ENCODE measurements around the gene TBX1.

The TBX1 gene

DNA sequence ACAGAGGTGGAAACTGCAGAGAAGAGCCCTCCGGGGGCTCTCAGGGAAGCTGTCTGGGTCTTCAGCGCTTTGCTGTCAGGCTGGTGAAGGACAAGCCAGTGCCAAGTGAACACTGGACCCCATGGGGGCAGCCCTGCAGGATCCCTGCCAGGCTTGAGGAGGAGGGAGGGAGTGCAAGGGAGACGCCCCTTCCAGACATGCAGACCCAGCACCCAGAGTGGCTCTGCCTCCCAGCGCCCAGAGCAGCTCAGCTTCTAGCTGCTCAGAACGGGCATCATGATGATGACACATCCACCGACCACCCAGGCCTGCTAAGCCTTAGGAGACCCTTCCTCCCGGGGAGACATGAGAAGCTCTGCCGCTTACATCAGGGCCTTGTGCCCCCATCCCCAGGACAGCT, 39.7 kb downstream of the TBX1 start:
- DNase-seq (ENCODE audit: low read depth), result no peak
- TF ChIP-seq, protein P1, sequence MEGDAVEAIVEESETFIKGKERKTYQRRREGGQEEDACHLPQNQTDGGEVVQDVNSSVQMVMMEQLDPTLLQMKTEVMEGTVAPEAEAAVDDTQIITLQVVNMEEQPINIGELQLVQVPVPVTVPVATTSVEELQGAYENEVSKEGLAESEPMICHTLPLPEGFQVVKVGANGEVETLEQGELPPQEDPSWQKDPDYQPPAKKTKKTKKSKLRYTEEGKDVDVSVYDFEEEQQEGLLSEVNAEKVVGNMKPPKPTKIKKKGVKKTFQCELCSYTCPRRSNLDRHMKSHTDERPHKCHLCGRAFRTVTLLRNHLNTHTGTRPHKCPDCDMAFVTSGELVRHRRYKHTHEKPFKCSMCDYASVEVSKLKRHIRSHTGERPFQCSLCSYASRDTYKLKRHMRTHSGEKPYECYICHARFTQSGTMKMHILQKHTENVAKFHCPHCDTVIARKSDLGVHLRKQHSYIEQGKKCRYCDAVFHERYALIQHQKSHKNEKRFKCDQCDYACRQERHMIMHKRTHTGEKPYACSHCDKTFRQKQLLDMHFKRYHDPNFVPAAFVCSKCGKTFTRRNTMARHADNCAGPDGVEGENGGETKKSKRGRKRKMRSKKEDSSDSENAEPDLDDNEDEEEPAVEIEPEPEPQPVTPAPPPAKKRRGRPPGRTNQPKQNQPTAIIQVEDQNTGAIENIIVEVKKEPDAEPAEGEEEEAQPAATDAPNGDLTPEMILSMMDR (IDR thresholded peaks at IDR 0.05; ENCODE audit: low read depth, low read length, missing control alignments), result no peak
- in situ Hi-C loops (cut with HindIII; ENCODE audit: low sequenced_read_pairs), result no loop called here
- no peak overlapping the region for H3K4me3 ChIP-seq (ENCODE audit: low read depth, low read length)

DNA sequence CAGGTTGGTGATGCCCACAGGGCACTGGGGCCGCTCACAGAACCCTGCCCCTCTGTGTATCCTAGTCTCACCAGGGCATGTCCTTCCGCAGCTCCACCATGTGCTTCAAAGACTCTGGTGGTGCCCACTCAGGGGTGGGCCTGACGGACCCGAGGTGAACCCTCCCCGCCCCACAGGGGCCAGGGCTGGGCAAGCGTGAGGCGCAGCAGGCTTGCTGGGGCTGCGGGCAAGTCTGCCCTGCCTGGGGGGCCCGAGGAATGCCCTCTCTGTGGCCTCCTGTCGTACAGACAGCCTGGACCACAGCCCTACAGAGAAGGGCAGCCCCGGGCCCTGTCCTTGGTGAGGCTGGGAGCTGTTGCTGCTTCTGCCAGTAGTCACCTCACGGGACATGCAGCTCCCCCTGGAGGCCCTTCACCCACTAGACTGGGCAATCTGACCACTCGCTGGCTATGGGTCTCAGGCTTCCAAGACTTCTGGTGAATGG, 40.2 kb downstream of the TBX1 start:
- TF ChIP-seq, protein P1 (IDR thresholded peaks at IDR 0.05; ENCODE audit: low read depth, low read length, missing control alignments), result peak; percentile 56
- in situ Hi-C loops (cut with HindIII; ENCODE audit: low sequenced_read_pairs), result no loop called here
- no peak for DNase-seq (ENCODE audit: low read depth)
- no peak overlapping the region for H3K4me3 ChIP-seq (ENCODE audit: low read depth, low read length)

DNA sequence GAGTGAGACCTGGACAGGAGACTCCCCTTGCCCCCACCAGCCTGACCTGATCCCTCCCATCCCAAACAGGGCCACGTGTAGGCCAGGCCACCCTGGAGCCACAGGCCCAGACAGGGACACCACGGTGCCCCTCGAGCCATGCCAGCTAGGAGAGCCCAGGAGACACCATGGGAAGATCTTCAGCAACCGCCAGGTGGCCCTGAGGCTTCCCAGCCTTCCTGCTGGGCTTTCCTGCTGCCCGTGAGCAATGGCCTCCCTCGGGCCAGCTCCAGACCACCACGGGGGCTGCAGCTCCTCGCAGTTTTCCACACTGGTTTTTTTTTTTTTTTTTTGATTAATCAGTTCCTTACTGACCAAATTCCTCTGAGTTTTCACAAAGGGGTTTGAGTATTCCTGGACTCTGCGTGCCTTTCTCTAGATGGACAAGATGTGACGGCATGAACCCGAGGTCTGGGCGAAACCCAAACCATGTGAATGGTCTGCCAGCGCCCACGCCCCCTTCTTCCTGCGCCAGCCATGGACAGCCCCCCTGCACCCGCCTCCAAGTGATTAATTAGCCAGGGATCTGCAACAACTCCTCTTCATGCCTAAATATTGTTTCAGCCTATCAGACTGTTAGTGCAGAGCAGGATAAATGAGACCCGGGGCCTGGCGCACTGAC, 40.9 kb downstream of the TBX1 start:
- in situ Hi-C loops (cut with HindIII; ENCODE audit: low sequenced_read_pairs), result no loop called here
- TF ChIP-seq, protein P1 (IDR thresholded peaks at IDR 0.05; ENCODE audit: low read depth, low read length, missing control alignments), result no peak
- DNase-seq (ENCODE audit: low read depth), result peak; percentile 28

DNA sequence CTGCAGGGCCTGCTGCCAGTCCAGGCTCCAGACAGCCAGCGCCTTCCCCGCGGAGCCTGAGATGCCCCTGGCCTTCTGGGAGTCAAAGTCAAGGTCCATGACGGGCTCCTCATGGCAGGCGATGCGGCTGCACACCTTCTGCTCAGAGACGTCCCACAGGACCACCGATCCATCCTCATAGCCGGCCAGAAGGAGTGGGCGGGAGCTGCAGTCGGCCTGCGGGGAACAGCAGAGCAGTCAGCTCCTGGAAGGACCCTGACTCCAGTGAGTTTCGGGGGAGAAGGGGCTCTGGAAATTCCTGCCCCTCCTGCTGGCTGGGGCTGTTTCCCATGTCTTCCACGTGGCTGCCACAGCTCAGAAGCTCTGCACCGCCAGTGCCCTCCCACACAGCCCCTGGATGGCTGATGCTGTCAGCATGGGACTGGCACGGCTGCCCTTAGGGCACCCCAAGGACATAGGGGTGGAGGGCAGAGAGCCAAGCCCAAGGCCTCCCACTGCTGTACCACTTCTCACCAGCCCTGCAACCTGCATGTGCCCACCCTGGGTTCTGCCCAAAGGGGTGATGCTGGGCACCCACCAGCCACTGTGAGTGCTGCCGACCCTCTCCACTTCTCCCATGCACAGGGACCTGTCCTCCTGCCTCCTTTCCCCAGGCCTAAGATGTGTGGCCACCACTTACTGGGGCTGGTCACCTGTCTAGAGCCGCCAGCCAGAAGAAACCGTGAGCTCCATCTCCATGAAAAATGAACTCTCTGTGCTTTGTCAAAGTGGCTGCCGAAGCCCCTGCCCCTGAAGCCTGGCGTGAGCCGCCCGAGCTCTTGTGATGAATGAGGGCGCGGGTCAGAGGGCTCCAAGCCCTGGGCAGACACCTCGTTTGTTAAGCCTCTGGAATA, 41.7 kb downstream of the TBX1 start:
- H3K4me3 ChIP-seq (ENCODE audit: low read depth, low read length), result no peak overlapping the region
- DNase-seq (ENCODE audit: low read depth), result no peak
- in situ Hi-C loops (cut with HindIII; ENCODE audit: low sequenced_read_pairs), result no loop called here
- TF ChIP-seq, protein P1 (IDR thresholded peaks at IDR 0.05; ENCODE audit: low read depth, low read length, missing control alignments), result no peak

More for the DNA sequence above, 40.9 kb downstream of the TBX1 start:
- H3K4me3 ChIP-seq (ENCODE audit: low read depth, low read length), result no peak overlapping the region

DNA sequence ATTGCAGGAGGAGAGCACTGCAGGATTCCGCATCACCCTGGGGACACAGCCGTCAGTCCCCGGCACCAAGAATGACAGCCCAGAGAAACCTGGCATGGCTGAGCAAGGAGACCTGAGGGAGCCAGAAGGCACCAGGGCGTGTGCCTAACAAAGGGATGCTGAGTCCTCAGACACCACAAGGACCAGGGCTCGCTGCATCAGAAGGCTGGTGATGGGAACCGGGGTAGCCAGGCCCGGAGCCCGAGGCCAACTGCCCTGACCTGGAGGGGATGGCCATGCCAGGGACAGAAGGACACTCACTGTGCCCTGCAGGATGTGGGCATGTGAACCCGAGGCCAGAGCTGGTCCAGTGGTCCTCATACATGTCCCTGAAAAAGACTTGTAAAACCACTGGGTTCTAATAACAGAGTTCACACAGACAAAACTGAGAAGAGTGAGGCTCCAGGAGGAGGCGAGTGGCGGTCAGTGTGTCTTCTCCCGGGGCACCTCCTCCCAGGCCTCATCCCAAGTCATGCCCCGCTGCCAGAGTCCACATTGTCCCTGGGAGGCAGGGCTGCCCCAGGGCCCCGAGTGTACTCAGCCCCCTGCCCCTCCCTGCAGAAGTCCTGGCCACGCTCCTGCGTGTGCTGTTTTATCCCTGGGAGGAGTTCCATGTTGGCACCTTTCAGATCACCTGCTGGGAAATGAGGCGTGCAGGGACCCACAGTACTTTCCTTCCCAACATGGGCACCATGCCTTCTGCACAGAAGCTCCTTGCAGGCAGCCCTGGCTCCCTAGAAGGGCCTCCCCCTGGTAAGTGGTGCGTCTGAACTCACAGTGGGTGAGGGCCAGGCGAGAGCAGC, 42.5 kb downstream of the TBX1 start:
- in situ Hi-C loops (cut with HindIII; ENCODE audit: low sequenced_read_pairs), result no loop called here
- TF ChIP-seq, protein P1 (IDR thresholded peaks at IDR 0.05; ENCODE audit: low read depth, low read length, missing control alignments), result no peak
- DNase-seq (ENCODE audit: low read depth), result no peak
- no peak overlapping the region for H3K4me3 ChIP-seq (ENCODE audit: low read depth, low read length)

DNA sequence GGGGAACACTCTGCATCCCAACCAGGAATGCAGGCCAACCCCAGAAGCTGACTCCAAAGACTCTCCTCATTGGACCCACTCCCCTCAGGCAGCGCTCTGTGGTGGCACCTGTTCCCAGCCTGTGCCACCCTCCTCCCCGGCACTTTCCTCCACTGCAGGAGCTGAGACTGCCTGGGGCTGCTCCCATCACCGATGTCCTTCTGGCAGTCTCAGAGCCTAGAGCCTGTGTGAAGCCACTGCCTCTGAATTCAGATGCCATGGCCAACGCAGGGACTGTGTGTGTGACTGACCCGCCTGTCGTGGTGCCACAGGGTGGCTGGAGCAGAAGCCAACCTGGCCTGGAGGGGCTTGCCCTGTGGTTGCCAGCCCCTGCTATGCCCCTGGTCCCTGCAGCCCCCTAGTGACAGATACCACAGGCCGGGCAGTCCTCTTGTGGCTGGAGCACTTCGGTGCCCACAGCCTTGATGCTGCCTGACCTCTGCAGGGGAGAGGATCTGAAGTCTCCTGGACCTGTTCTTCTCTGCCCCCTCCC, 43.2 kb downstream of the TBX1 start:
- in situ Hi-C loops (cut with HindIII; ENCODE audit: low sequenced_read_pairs), result no loop called here
- H3K4me3 ChIP-seq (ENCODE audit: low read depth, low read length), result no peak overlapping the region
- TF ChIP-seq, protein P1 (IDR thresholded peaks at IDR 0.05; ENCODE audit: low read depth, low read length, missing control alignments), result no peak
- no peak for DNase-seq (ENCODE audit: low read depth)
